Neural crest cell (in vitro differentiated cells): ENCODE measurements around the gene ARHGAP26. TPM values are rescaled to one million over a fixed set of nuclear protein-coding genes. Genes with fewer than 3 reads are reported as not detected.

ENCODE experiments used
- DNase-seq: peaks from one replicate; pipeline ENCODE4 v3.0.0; 2021; ENCODE audit warnings: low read depth, mixed read lengths, low spot score
- H3K27ac Mint-ChIP-seq: one replicate; pipeline ENCODE4 v1.8.0; 2021; ENCODE audit warnings: mild to moderate bottlenecking, mixed read lengths; ENCODE audit not compliant: unreplicated experiment
- H3K27me3 Mint-ChIP-seq: 2 replicates; pipeline ENCODE4 v1.8.0; 2021; ENCODE audit warnings: low read depth, mild to moderate bottlenecking, mixed read lengths
- H3K36me3 Mint-ChIP-seq: 2 replicates; pipeline ENCODE4 v1.8.0; 2021; ENCODE audit warnings: low read depth, mild to moderate bottlenecking, mixed read lengths
- H3K4me1 Mint-ChIP-seq: 2 replicates; pipeline ENCODE4 v1.8.0; 2021; ENCODE audit warnings: mixed read lengths
- H3K4me3 Mint-ChIP-seq: one replicate; pipeline ENCODE4 v1.8.0; 2021; ENCODE audit warnings: mild to moderate bottlenecking, mixed read lengths
- H3K9me3 Mint-ChIP-seq: 2 replicates; pipeline ENCODE4 v1.8.0; 2021; ENCODE audit warnings: mixed read lengths
- long read RNA-seq: library from polyadenylated mRNA; unstranded; transcript quantifications from one replicate; pipeline ENCODE4 v2.0.0, GENCODE V29; 2020
- total RNA-seq: library from RNA; stranded (reverse); gene quantifications from 2 replicates; pipeline ENCODE4 v1.2.1, GENCODE V29; 2021
- TF ChIP-seq, protein P1 (sequence below): fragments of 200-600 bp; sonication (generic); conservative IDR thresholded peaks from 2 replicates; pipeline ENCODE4 v1.5.0; 2021; ENCODE audit warnings: antibody characterized with exemption, mild to moderate bottlenecking

The ARHGAP26 gene
- 4.9 and 5.5 TPM in 2 replicates for total RNA-seq
- long read RNA-seq, partial matches to known transcripts, result 1 of 2 reads
- long read RNA-seq, other reads (novel, unspliced or antisense), result 1 of 2 reads

DNA sequence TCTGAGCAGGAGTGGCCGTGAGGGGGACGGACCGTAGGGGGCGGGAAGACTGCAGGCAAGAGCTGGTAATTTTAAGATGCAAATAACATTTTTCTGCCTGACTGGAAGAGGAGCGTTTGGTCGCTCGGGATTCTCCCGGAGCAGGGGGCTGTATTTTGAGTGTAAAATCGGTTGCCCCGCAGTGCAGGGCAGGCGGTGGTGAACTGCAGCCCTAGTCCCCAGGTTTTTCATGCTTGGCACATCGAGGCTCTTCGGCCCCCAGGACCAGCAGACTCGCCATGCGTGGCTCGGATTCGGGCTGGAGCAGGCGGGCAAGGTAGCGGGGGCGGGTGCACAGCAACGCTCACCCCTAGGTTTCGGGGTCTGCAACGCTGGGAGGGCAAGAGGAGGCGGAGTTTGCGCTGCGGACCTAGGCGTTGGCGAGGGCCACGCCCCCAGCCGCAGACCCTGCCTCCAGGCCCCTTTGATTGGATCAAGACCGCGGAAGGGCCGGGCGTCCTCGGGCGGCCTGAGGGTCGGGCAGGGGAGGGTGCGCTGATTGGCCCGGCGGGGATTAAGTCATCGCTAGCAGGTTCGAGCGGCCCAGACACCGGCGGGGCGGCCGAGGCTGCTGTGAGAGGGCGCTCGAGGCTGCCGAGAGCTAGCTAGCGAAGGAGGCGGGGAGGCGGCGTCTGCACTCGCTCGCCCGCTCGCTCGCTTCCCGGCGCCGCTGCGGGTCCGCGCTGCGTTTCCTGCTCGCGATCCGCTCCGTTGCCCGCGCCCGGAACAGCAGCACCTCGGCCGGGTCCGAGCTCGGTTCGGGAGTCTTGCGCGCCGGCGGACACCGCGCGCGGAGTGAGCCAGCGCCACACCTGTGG is at the start of gene ARHGAP26:
Gene ARHGAP26 (plus strand): TSS at position 585 of the 857 bp plus-strand sequence. CDS start 385 bp downstream, outside the sequence.
- Mint-ChIP-seq H3K36me3 (no peaks in the 10 kb centered on the region), H3K4me1 (peaks cover 16% of the 10 kb centered on the region), H3K27ac (peak within 1 kb of the TSS; percentile 81), H3K9me3 (no peaks in the 10 kb centered on the region), H3K4me3 (peak within 1 kb of the TSS; percentile 94), H3K27me3 (peaks cover 28% of the 10 kb centered on the region)
- TF ChIP-seq, protein P1, sequence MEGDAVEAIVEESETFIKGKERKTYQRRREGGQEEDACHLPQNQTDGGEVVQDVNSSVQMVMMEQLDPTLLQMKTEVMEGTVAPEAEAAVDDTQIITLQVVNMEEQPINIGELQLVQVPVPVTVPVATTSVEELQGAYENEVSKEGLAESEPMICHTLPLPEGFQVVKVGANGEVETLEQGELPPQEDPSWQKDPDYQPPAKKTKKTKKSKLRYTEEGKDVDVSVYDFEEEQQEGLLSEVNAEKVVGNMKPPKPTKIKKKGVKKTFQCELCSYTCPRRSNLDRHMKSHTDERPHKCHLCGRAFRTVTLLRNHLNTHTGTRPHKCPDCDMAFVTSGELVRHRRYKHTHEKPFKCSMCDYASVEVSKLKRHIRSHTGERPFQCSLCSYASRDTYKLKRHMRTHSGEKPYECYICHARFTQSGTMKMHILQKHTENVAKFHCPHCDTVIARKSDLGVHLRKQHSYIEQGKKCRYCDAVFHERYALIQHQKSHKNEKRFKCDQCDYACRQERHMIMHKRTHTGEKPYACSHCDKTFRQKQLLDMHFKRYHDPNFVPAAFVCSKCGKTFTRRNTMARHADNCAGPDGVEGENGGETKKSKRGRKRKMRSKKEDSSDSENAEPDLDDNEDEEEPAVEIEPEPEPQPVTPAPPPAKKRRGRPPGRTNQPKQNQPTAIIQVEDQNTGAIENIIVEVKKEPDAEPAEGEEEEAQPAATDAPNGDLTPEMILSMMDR, result no peak
- peak; percentile 92 for DNase-seq

DNA sequence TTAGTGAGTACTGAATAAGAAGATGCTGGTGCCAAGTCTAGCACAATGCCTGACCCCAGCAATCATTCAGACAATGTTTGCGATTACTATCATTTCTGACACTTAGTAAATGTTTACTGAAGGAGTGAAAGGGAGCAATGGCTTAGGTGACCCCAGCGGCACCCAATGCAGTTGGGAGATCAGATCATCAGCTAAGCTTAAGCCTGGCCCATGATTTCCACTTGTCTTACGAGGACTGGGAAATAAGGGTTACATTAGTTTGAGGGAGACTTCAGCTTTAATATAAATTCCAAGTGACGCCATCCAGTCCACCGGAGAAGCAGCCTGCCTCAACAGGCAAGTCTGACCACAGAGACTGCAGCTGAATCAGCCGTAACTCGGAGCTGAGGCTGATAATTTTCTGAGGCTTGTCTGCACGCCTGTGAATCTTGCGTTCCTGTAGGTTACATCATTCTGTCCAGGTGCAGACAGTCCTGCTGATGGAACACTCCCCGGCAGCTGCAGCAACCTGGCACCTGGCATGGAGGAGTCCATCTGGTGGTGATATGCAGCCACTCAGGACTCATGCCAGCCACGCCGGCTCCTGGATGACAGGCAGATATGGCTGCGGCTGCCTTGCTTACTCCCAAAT is 49.4 kb upstream of the ARHGAP26 start:
- DNase-seq, result no peak
- Mint-ChIP-seq H3K27me3 (no peaks in the 10 kb centered on the region), H3K27ac (no peak overlapping the region), H3K4me1 (peaks cover 26% of the 10 kb centered on the region), H3K4me3 (no peak overlapping the region), H3K9me3 (no peaks in the 10 kb centered on the region), H3K36me3 (no peaks in the 10 kb centered on the region)
- TF ChIP-seq, protein P1, result no peak

DNA sequence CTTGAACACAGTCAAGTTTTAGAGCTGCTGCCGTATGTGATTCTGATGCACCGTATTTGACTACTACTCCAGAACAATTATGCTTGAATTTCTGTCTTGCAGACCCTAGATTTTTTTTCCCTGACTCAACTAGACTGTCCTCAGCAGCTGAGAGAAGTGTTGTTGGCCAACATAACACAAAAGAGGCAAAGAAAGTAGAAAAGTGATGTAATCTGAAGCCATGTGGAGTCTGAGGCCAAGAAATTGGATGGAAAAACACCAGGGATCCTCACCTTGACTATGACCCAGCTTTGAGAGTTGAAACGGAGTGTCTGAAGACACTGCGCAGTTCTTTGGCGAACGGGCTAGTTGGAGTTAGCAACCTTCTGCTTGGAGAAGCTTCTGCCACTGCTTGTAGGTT is 48.0 kb upstream of the ARHGAP26 start:
- H3K36me3 Mint-ChIP-seq, result no peaks in the 10 kb centered on the region
- no peaks in the 10 kb centered on the region for H3K27me3 Mint-ChIP-seq
- H3K27ac Mint-ChIP-seq, result no peak overlapping the region
- no peak for DNase-seq
- no peak overlapping the region for H3K4me3 Mint-ChIP-seq
- H3K4me1 Mint-ChIP-seq, result peaks cover 26% of the 10 kb centered on the region
- TF ChIP-seq, protein P1, result no peak
- H3K9me3 Mint-ChIP-seq, result no peaks in the 10 kb centered on the region

GRCh38 chr5:142722896-142723295 is 47.3 kb upstream of the ARHGAP26 start:
- no peak overlapping the region for H3K27ac Mint-ChIP-seq

GRCh38 chr5:142724821-142725220 is 45.4 kb upstream of the ARHGAP26 start:
- no peak for DNase-seq
- Mint-ChIP-seq H3K4me3 (no peak overlapping the region), H3K27ac (no peak overlapping the region), H3K36me3 (no peaks in the 10 kb centered on the region), H3K4me1 (peaks cover 20% of the 10 kb centered on the region), H3K9me3 (no peaks in the 10 kb centered on the region), H3K27me3 (no peaks in the 10 kb centered on the region)
- TF ChIP-seq, protein P1, result no peak

More at GRCh38 chr5:142722896-142723295, 47.3 kb upstream of the ARHGAP26 start:
- TF ChIP-seq, protein P1, result no peak
- Mint-ChIP-seq H3K4me3 (no peak overlapping the region), H3K27me3 (no peaks in the 10 kb centered on the region), H3K4me1 (peaks cover 21% of the 10 kb centered on the region), H3K36me3 (no peaks in the 10 kb centered on the region), H3K9me3 (no peaks in the 10 kb centered on the region)
- no peak for DNase-seq
